Measurements from ENCODE around the gene NCCRP1.

The NCCRP1 gene

GRCh38 chr19:39164289-39164688, 32.5 kb upstream of the NCCRP1 start:
- no peak for DNase-seq (ENCODE audit: low read depth in 3 of 3)

- no peak for DNase-seq (ENCODE audit: low read depth in 3 of 3)
These were observed 30.9 kb upstream of the NCCRP1 start for GRCh38 chr19:39165857-39166256.

- DNase-seq (ENCODE audit: low read depth in 3 of 3), result no peak
These were observed 30.0 kb upstream of the NCCRP1 start for GRCh38 chr19:39166571-39167391.

- DNase-seq (ENCODE audit: low read depth in 3 of 3), result no peak
These were observed 29.1 kb upstream of the NCCRP1 start for GRCh38 chr19:39167461-39168257.

GRCh38 chr19:39168258-39169142, 28.3 kb upstream of the NCCRP1 start:
- DNase-seq (ENCODE audit: low read depth in 3 of 3), result no peak

- no peak for DNase-seq (ENCODE audit: low read depth in 3 of 3)
These were observed 27.5 kb upstream of the NCCRP1 start for GRCh38 chr19:39169143-39169810.

- no peak for DNase-seq (ENCODE audit: low read depth in 3 of 3)
These were observed 26.2 kb upstream of the NCCRP1 start for GRCh38 chr19:39170386-39171231.

GRCh38 chr19:39171479-39172465, 25.0 kb upstream of the NCCRP1 start:
- no peak for DNase-seq (ENCODE audit: low read depth in 3 of 3)

GRCh38 chr19:39172700-39173501, 23.9 kb upstream of the NCCRP1 start:
- no peak for DNase-seq (ENCODE audit: low read depth in 3 of 3)

GRCh38 chr19:39173502-39173991, 23.2 kb upstream of the NCCRP1 start:
- DNase-seq (ENCODE audit: low read depth in 3 of 3), result no peak

- DNase-seq (ENCODE audit: low read depth in 3 of 3), result no peak
These were observed 22.6 kb upstream of the NCCRP1 start for GRCh38 chr19:39174142-39174541.

- DNase-seq (ENCODE audit: low read depth in 3 of 3), result no peak
These were observed 21.9 kb upstream of the NCCRP1 start for GRCh38 chr19:39174558-39175544.

- no peak for DNase-seq (ENCODE audit: low read depth in 3 of 3)
These were observed 21.2 kb upstream of the NCCRP1 start for GRCh38 chr19:39175564-39175963.

- no peak for DNase-seq (ENCODE audit: low read depth in 3 of 3)
These were observed 19.6 kb upstream of the NCCRP1 start for GRCh38 chr19:39177110-39177699.

GRCh38 chr19:39177736-39178135, 19.0 kb upstream of the NCCRP1 start:
- no peak for DNase-seq (ENCODE audit: low read depth in 3 of 3)

- no peak for DNase-seq (ENCODE audit: low read depth in 3 of 3)
These were observed 18.3 kb upstream of the NCCRP1 start for GRCh38 chr19:39178296-39179006.

All from stimulated activated CD4-positive, alpha-beta T cell treated with anti-CD3 and anti-CD28 coated beads, TNF-alpha, amount 100 ng/mL, for 48 hours (primary cell).